HEK293 (cell line): Measurements from ENCODE around the gene ZNF582.

Source experiments
- CTCF ChIA-PET: fragments of 350-600 bp; formaldehyde crosslinking; extraction: SDS; loops from one replicate; lab custom pipeline; 2021; ENCODE audit warnings: antibody characterized with exemption; lab: Yijun Ruan, JAX
- POLR2A ChIA-PET: fragments of 300-600 bp; formaldehyde crosslinking; extraction: SDS; loops from one replicate; lab custom pipeline; 2020; ENCODE audit warnings: antibody characterized with exemption, inconsistent platforms; lab: Yijun Ruan, JAX
- H3K27ac ChIP-seq: fragments of 200-500 bp; sonication (Bioruptor generic); 2 replicates; pipeline ENCODE4 v1.5.1; 2014; ENCODE audit warnings: low read depth, low read length, control low read depth, inconsistent platforms; ENCODE audit errors: extremely low read depth
- H3K36me3 ChIP-seq, 2 experiments: fragments of 200-500 bp in 1 of 2; sonication (Bioruptor generic) in 1 of 2; 1 replicate in 1 of 2; 2 replicates in 1 of 2; pipeline ENCODE4 v1.5.1; 2014 to 2017; ENCODE audit warnings: inconsistent platforms in 2 of 2, low read length in 2 of 2; ENCODE audit not compliant: control insufficient read depth in 2 of 2, insufficient read depth in 1 of 2
- H3K4me1 ChIP-seq: fragments of 200-500 bp; sonication (Bioruptor generic); 2 replicates; pipeline ENCODE4 v1.5.1; 2014; ENCODE audit warnings: mild to moderate bottlenecking, low read length, inconsistent platforms; ENCODE audit not compliant: control insufficient read depth, insufficient read depth
- H3K4me3 ChIP-seq: 2 replicates; pipeline ENCODE4 v1.5.1; 2011; ENCODE audit warnings: low read depth, mild to moderate bottlenecking, control low read depth, low read length, moderate library complexity
- H3K9me3 ChIP-seq: fragments of 200-500 bp; sonication (Bioruptor generic); 2 replicates; pipeline ENCODE4 v1.5.1; 2014; ENCODE audit warnings: low read depth, low read length, inconsistent platforms; ENCODE audit not compliant: control insufficient read depth, insufficient read depth
- ATF2 ChIP-seq: fragments of 450-650 bp; formaldehyde crosslinking; IDR thresholded peaks from 2 replicates; pipeline ENCODE4 v1.5.1; 2016; ENCODE audit warnings: missing biosample characterization, missing genetic modification characterization, low read depth
- EGR2 ChIP-seq: fragments of 450-650 bp; formaldehyde crosslinking; IDR thresholded peaks from 2 replicates; pipeline ENCODE4 v1.5.1; 2016; ENCODE audit warnings: low read depth, missing biosample characterization, missing genetic modification characterization
- GLI2 ChIP-seq: fragments of 450-650 bp; formaldehyde crosslinking; IDR thresholded peaks from 2 replicates; pipeline ENCODE4; 2017; ENCODE audit warnings: missing biosample characterization, missing genetic modification characterization, low read depth, borderline replicate concordance
- MEIS1 ChIP-seq: sonication (generic); formaldehyde crosslinking; IDR thresholded peaks from 2 replicates; pipeline ENCODE4 v1.8.1; 2022; ENCODE audit warnings: missing genetic modification reagents, mild to moderate bottlenecking, borderline replicate concordance
- PRDM4 ChIP-seq: fragments of 450-650 bp; formaldehyde crosslinking; IDR thresholded peaks from 2 replicates; pipeline ENCODE4 v1.5.1; 2017; ENCODE audit warnings: missing biosample characterization, missing genetic modification characterization
- SETDB1 ChIP-seq: IDR thresholded peaks from one replicate; pipeline ENCODE4 v1.6.1; 2017; ENCODE audit warnings: mild to moderate bottlenecking, low read length, moderate library complexity, mixed read lengths; ENCODE audit not compliant: insufficient read length
- ZNF184 ChIP-seq: fragments of 450-650 bp; IDR thresholded peaks from 2 replicates; pipeline ENCODE4 v1.5.1; 2018; ENCODE audit warnings: missing biosample characterization, mild to moderate bottlenecking, missing genetic modification characterization
- ZNF19 ChIP-seq: fragments of 450-650 bp; formaldehyde crosslinking; IDR thresholded peaks from 2 replicates; pipeline ENCODE4; 2016; ENCODE audit warnings: missing biosample characterization, missing genetic modification characterization, low read depth
- ZNF223 ChIP-seq: fragments of 450-650 bp; formaldehyde crosslinking; IDR thresholded peaks from 2 replicates; pipeline ENCODE4 v1.5.1; 2016; ENCODE audit warnings: missing biosample characterization, missing genetic modification characterization
- ZNF248 ChIP-seq: fragments of 450-650 bp; formaldehyde crosslinking; IDR thresholded peaks from 2 replicates; pipeline ENCODE4 v1.5.1; 2017; ENCODE audit warnings: missing biosample characterization, missing genetic modification characterization
- ZNF274 ChIP-seq, 2 experiments: fragments of 200-500 bp in 1 of 2; fragments of 450-650 bp in 1 of 2; sonication (Bioruptor generic) in 1 of 2; formaldehyde crosslinking in 1 of 2; IDR thresholded peaks; 2 replicates each; pipeline versions ENCODE4 v1.5.1 to v1.6.1; 2014 to 2016; ENCODE audit warnings: borderline replicate concordance in 1 of 2, inconsistent platforms in 1 of 2, low read length in 1 of 2, missing biosample characterization in 1 of 2, missing genetic modification characterization in 1 of 2
- ZNF280C ChIP-seq: fragments of 450-650 bp; formaldehyde crosslinking; IDR thresholded peaks from 2 replicates; pipeline ENCODE4 v1.5.1; 2016; ENCODE audit warnings: missing biosample characterization, missing genetic modification characterization
- ZNF280D ChIP-seq: fragments of 450-650 bp; formaldehyde crosslinking; IDR thresholded peaks from 2 replicates; pipeline ENCODE4 v1.5.1; 2016; ENCODE audit warnings: missing biosample characterization, missing genetic modification characterization
- ZNF302 ChIP-seq: fragments of 450-650 bp; formaldehyde crosslinking; IDR thresholded peaks from 2 replicates; pipeline ENCODE4 v1.5.1; 2016; ENCODE audit warnings: missing biosample characterization, missing genetic modification characterization, low read depth
- ZNF423 ChIP-seq: fragments of 450-650 bp; formaldehyde crosslinking; IDR thresholded peaks from 2 replicates; pipeline ENCODE4 v1.5.1; 2016; ENCODE audit warnings: missing biosample characterization, missing genetic modification characterization
- ZNF426 ChIP-seq: fragments of 450-650 bp; formaldehyde crosslinking; IDR thresholded peaks from 2 replicates; pipeline ENCODE4 v1.5.1; 2017; ENCODE audit warnings: missing biosample characterization, missing genetic modification characterization, mild to moderate bottlenecking, inconsistent platforms, moderate library complexity
- ZNF792 ChIP-seq: fragments of 450-650 bp; formaldehyde crosslinking; IDR thresholded peaks from 2 replicates; pipeline ENCODE4 v1.5.1; 2016; ENCODE audit warnings: missing biosample characterization, missing genetic modification characterization
- ZNF830 ChIP-seq: fragments of 450-650 bp; IDR thresholded peaks from 2 replicates; pipeline ENCODE4 v1.5.0; 2018; ENCODE audit warnings: missing biosample characterization, missing genetic modification characterization, low read depth, mild to moderate bottlenecking, moderate library complexity
- ZSCAN23 ChIP-seq: fragments of 450-650 bp; formaldehyde crosslinking; IDR thresholded peaks from 2 replicates; pipeline ENCODE4 v1.5.1; 2016; ENCODE audit warnings: missing biosample characterization, missing genetic modification characterization
- ZSCAN4 ChIP-seq: fragments of 450-650 bp; formaldehyde crosslinking; IDR thresholded peaks from 2 replicates; pipeline ENCODE4 v1.5.1; 2017; ENCODE audit warnings: missing biosample characterization, missing genetic modification characterization
- ZSCAN5A ChIP-seq: fragments of 450-650 bp; formaldehyde crosslinking; IDR thresholded peaks from 2 replicates; pipeline ENCODE4 v1.5.1; 2016; ENCODE audit warnings: missing biosample characterization, missing genetic modification characterization

ZNF582 gene

GRCh38 chr19:56423276-56423984, 30.1 kb upstream of the ZNF582 start:
- peaks cover 0 to 25% of the 10 kb centered on the region in 2 experiments; a peak in 1 of 3 replicates for H3K36me3 ChIP-seq
- H3K9me3 ChIP-seq: peaks cover 2% of the 10 kb centered on the region
- no peak overlapping the region for H3K4me3 ChIP-seq
- no peaks in the 10 kb centered on the region for H3K4me1 ChIP-seq
- CTCF ChIA-PET: no interaction called here
- POLR2A ChIA-PET: no interaction called here
- TF ChIP-seq SETDB1 (peak; percentile 100), ZNF274 (IDR thresholded peaks at IDR 0.05; ENCODE audit: low read length) (peak; percentile 67), ZNF274 (tag by site-specific recombination; IDR thresholded peaks at IDR 0.05; ENCODE audit: borderline replicate concordance) (peak; percentile 72), ZNF223 (no peak), ZSCAN5A (no peak), ZNF280C (tag by site-specific recombination) (no peak)
- no peak overlapping the region for H3K27ac ChIP-seq

- POLR2A ChIA-PET: interaction anchor here (1.7 kb wide), 1 partner anchor 9 kb away, joined by 3 read pairs; no protein-coding TSS in a partner anchor
- no peak overlapping the region for H3K27ac ChIP-seq
- H3K36me3 ChIP-seq: peaks cover 36 to 38% of the 10 kb centered on the region in 2 experiments
- H3K4me3 ChIP-seq: no peak overlapping the region
- H3K9me3 ChIP-seq: no peaks in the 10 kb centered on the region
- CTCF ChIA-PET: no interaction called here
- H3K4me1 ChIP-seq: no peaks in the 10 kb centered on the region
- TF ChIP-seq ZNF19 (tag by site-specific recombination) (no peak), ATF2 (no peak), EGR2 (peak; percentile 60; the same call in 1 of the 2 replicates), ZSCAN23 (tag by site-specific recombination) (no peak), ZNF423 (tag by site-specific recombination) (no peak), ZNF792 (tag by site-specific recombination) (no peak), ZNF280D (tag by site-specific recombination) (no peak), GLI2 (tag by site-specific recombination) (no peak), ZNF248 (tag by site-specific recombination) (no peak), ZNF830 (tag by site-specific recombination) (no peak), ZNF274 (IDR thresholded peaks at IDR 0.05; ENCODE audit: low read length) (no peak), ZNF274 (tag by site-specific recombination; IDR thresholded peaks at IDR 0.05; ENCODE audit: borderline replicate concordance) (no peak), MEIS1 (no peak), ZSCAN4 (tag by site-specific recombination) (0 out of 2 replicates have a peak, but pooled peaks have one; percentile 33), ZNF426 (tag by site-specific recombination) (no peak), PRDM4 (tag by site-specific recombination) (no peak), ZNF184 (no peak), ZNF302 (tag by site-specific recombination) (no peak)
Observed at GRCh38 chr19:56405062-56405461, 11.7 kb upstream of the ZNF582 start.
